DOHH2 (cell line): ENCODE data around the gene ZNF366.

Experiments used
- CTCF ChIP-seq: fragments of 200-600 bp; sonication (generic); IDR thresholded peaks from one replicate; pipeline ENCODE4 v1.5.1; 2014; ENCODE audit warnings: antibody characterized with exemption, mild to moderate bottlenecking, low read depth, low read length; ENCODE audit not compliant: poor library complexity, severe bottlenecking
- EZH2phosphoT487 ChIP-seq: fragments of 200-600 bp; sonication (generic); IDR thresholded peaks from 2 replicates; pipeline ENCODE4 v1.6.1; 2017; ENCODE audit warnings: borderline replicate concordance, mild to moderate bottlenecking, antibody characterized with exemption, low read length, moderate library complexity, mixed read lengths

GRCh38 chr5:72397836-72398235 is 109.4 kb downstream of the ZNF366 start:
- no peak for TF ChIP-seq CTCF
- TF ChIP-seq EZH2phosphoT487, result no peak
